Lower leg skin (tissue), 3 donors: Measurements from ENCODE around the gene ACKR4.
"Not testable (repeated sequence)": the region's sequence is repeated elsewhere in the genome, so short reads cannot be mapped to it uniquely, and the experiment has no call there.

Source experiments
- CTCF ChIP-seq, 3 donors: fragments of 450-650 bp; IDR thresholded peaks; one replicate each; pipeline ENCODE4 v1.5.1; 2016; ENCODE audit warnings: antibody characterized with exemption in 3 of 3, mild to moderate bottlenecking in 3 of 3, moderate library complexity in 2 of 3
- POLR2A ChIP-seq, 2 donors: fragments of 450-650 bp; IDR thresholded peaks; one replicate each; pipeline ENCODE4 v1.6.1; 2016 to 2017; ENCODE audit warnings: antibody characterized with exemption in 2 of 2, mild to moderate bottlenecking in 1 of 2, moderate library complexity in 1 of 2

GRCh38 chr3:132615301-132615700, 18.2 kb downstream of the ACKR4 start:
- TF ChIP-seq CTCF, POLR2A (IDR thresholded peaks at IDR 0.05): not testable (repeated sequence)
